Liver (tissue), 9 donors: ENCODE data around the gene PLA2G6. TPM values are rescaled to one million over a fixed set of nuclear protein-coding genes. Genes with fewer than 3 reads are reported as not detected.

ENCODE experiments used
- DNase-seq: peaks from one replicate; pipeline ENCODE4 v3.0.0-alpha.2; 2017; ENCODE audit warnings: low spot score
- H3K27ac ChIP-seq, 2 donors: one replicate each; pipeline ENCODE4 v1.7.0; 2013; ENCODE audit warnings: inconsistent platforms in 2 of 2, low read length in 2 of 2, control low read depth in 1 of 2, low read depth in 1 of 2, mild to moderate bottlenecking in 1 of 2
- H3K27me3 ChIP-seq, 4 donors: one replicate each; pipeline versions ENCODE4 v1.6.1 to v1.7.0; 2013; ENCODE audit warnings: low read length in 3 of 4, inconsistent platforms in 1 of 4, mild to moderate bottlenecking in 1 of 4, moderate library complexity in 1 of 4; ENCODE audit not compliant: control insufficient read depth in 4 of 4, insufficient read depth in 4 of 4
- H3K36me3 ChIP-seq, 4 donors: one replicate each; pipeline versions ENCODE4 v1.6.1 to v1.7.0; 2013; ENCODE audit warnings: low read length in 3 of 4, mild to moderate bottlenecking in 3 of 4, low read depth in 1 of 4, moderate library complexity in 1 of 4; ENCODE audit not compliant: control insufficient read depth in 4 of 4, insufficient read depth in 3 of 4
- H3K4me1 ChIP-seq, 4 donors: one replicate each; pipeline versions ENCODE4 v1.6.1 to v1.7.0; 2013; ENCODE audit warnings: low read length in 3 of 4, mild to moderate bottlenecking in 3 of 4, moderate library complexity in 1 of 4; ENCODE audit not compliant: control insufficient read depth in 4 of 4, insufficient read depth in 4 of 4
- H3K4me3 ChIP-seq, 3 donors: one replicate each; pipeline versions ENCODE4 v1.6.1 to v1.7.0; 2013; ENCODE audit warnings: low read length in 3 of 3, control low read depth in 1 of 3, low read depth in 1 of 3, mild to moderate bottlenecking in 1 of 3
- H3K9ac ChIP-seq, 2 donors: one replicate each; pipeline ENCODE4 v1.7.0; 2013; ENCODE audit warnings: low read length in 2 of 2, mild to moderate bottlenecking in 2 of 2, moderate library complexity in 2 of 2, control low read depth in 1 of 2, low read depth in 1 of 2
- H3K9me3 ChIP-seq, 4 donors: one replicate each; pipeline versions ENCODE4 v1.6.1 to v1.7.0; 2013; ENCODE audit warnings: low read length in 3 of 4; ENCODE audit not compliant: control insufficient read depth in 4 of 4
- EGR1 ChIP-seq, 2 donors: IDR thresholded peaks; 2 replicates each; pipeline ENCODE4 v1.6.1; 2016 to 2018; ENCODE audit warnings: antibody characterized with exemption in 2 of 2, low read depth in 2 of 2
- FOXA1 ChIP-seq: IDR thresholded peaks from 2 replicates; pipeline ENCODE4 v1.6.1; 2016; ENCODE audit warnings: antibody characterized with exemption
- FOXA2 ChIP-seq: IDR thresholded peaks from 2 replicates; pipeline ENCODE4 v1.6.1; 2016; ENCODE audit warnings: antibody characterized with exemption
- GABPA ChIP-seq, 2 donors: IDR thresholded peaks in 1 of 2; conservative IDR thresholded peaks in 1 of 2; 2 replicates each; pipeline ENCODE4 v1.6.1; 2016; ENCODE audit warnings: antibody characterized with exemption in 2 of 2, mild to moderate bottlenecking in 1 of 2, moderate library complexity in 1 of 2
- HNF4A ChIP-seq, 2 donors: conservative IDR thresholded peaks; 2 replicates each; pipeline ENCODE4 v1.6.1; 2016; ENCODE audit warnings: antibody characterized with exemption in 2 of 2, mild to moderate bottlenecking in 2 of 2
- HNF4G ChIP-seq: IDR thresholded peaks from 2 replicates; pipeline ENCODE4 v1.6.1; 2016; ENCODE audit warnings: antibody characterized with exemption
- JUND ChIP-seq, 2 donors: IDR thresholded peaks; 2 replicates each; pipeline ENCODE4 v1.6.1; 2016; ENCODE audit warnings: antibody characterized with exemption in 2 of 2
- MAX ChIP-seq: IDR thresholded peaks from 2 replicates; pipeline ENCODE4 v1.6.1; 2016; ENCODE audit warnings: antibody characterized with exemption
- NR2F2 ChIP-seq: IDR thresholded peaks from 2 replicates; pipeline ENCODE4 v1.6.1; 2016; ENCODE audit warnings: antibody characterized with exemption
- RAD21 ChIP-seq, 2 donors: IDR thresholded peaks; 2 replicates each; pipeline ENCODE4 v1.6.1; 2016; ENCODE audit warnings: antibody characterized with exemption in 2 of 2, mild to moderate bottlenecking in 2 of 2
- REST ChIP-seq: IDR thresholded peaks from 2 replicates; pipeline ENCODE4 v1.6.1; 2016; ENCODE audit warnings: antibody characterized with exemption, mild to moderate bottlenecking
- RXRA ChIP-seq, 2 donors: IDR thresholded peaks; 2 replicates each; pipeline ENCODE4 v1.6.1; 2017 to 2018; ENCODE audit warnings: antibody characterized with exemption in 2 of 2, mild to moderate bottlenecking in 1 of 2
- SP1 ChIP-seq: IDR thresholded peaks from 2 replicates; pipeline ENCODE4 v1.6.1; 2018; ENCODE audit warnings: antibody characterized with exemption, mild to moderate bottlenecking
- TAF1 ChIP-seq: conservative IDR thresholded peaks from 2 replicates; pipeline ENCODE4 v1.6.1; 2016; ENCODE audit warnings: antibody characterized with exemption, mild to moderate bottlenecking
- YY1 ChIP-seq: IDR thresholded peaks from 2 replicates; pipeline ENCODE4 v1.6.1; 2016; ENCODE audit warnings: antibody characterized with exemption, mild to moderate bottlenecking
- ZBTB33 ChIP-seq: IDR thresholded peaks from 2 replicates; pipeline ENCODE4 v1.6.1; 2016; ENCODE audit warnings: antibody characterized with exemption
- WGBS: extraction: QIAGEN DNeasy Blood & Tissue Kit; methylation state at CpG from one replicate; pipeline ENCODE4 v1.1.7; 2013; 5-methylcytosine and 5-hydroxymethylcytosine counted together
- polyA plus RNA-seq, 2 donors: library from polyadenylated mRNA; stranded (reverse) in 1 of 2; unstranded in 1 of 2; fragments of 200-250 nt in 1 of 2; fragments of >200 nt in 1 of 2; fragmentation: Nextera tagmentation in 1 of 2; extraction: Ambion mirVana in 1 of 2; gene quantifications; one replicate each; pipeline versions ENCODE4 v1.2.1 to v1.2.3, GENCODE V29; 2013 to 2015
- total RNA-seq, 2 donors: library from RNA; depleted of rRNA; stranded (reverse); fragments of >200 nt; gene quantifications; one replicate each; pipeline ENCODE4 v1.2.3, GENCODE V29; 2014
- TF ChIP-seq, protein P1 (sequence below): fragments of 150-350 bp; IDR thresholded peaks from 2 replicates; pipeline ENCODE4 v1.5.1; 2017; ENCODE audit warnings: improper control_type of control experiment, low read depth, low read length; ENCODE audit not compliant: missing input control
- TF ChIP-seq, protein P2 (sequence below): IDR thresholded peaks from 2 replicates; pipeline ENCODE4 v1.6.1; 2016; ENCODE audit warnings: antibody characterized with exemption
- donor health status: healthy.
- donor health status: healthy.
- donor health status: healthy.
- donor health status: healthy.
- donor health status: healthy.

The PLA2G6 gene
- total and polyA plus RNA-seq, 4 donors, result 5.7 to 9.0 (median 7.2) TPM

DNA sequence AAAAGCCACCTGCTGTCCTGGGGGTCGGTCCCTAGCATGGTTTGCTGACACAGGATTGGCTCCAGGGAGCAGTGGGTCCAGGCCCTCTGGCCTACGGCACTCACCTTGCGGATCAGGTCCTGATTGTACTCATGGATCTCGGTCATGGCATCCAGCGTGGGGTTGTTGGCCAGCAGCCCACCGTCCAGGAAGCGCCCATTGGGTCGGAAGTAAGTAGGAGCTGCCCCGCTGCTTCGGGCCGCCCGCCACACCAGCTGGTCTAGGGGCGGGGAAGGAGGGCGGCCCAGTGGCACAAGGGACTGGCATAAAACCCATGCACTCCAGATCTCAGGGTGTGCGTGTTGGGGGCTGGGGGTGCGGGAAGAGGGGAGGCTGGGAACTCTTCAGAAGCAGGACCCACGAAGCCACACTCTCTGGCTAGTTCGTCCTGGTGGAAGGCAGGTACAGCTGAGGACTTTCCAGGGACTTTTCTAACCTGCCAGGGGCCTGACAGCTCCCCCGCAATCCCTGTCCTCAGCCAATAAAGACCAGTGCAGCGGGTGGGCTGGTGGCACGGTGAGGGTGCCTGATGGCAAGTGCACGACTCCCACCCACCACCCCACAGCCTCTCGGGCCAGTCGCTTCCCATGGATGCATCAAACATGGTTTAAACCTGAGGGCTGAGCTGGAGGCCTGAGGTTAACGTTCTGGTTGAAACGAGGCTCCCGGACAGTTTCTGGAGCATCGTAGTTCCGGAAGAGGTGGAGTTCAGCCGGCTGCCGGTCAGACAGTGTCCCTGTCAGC lies 66.0 kb downstream of the PLA2G6 start:
- no peak overlapping the region for H3K27ac ChIP-seq
- no peak for DNase-seq
- H3K4me1 ChIP-seq, result peaks cover 0 to 10% (median 3%) of the 10 kb centered on the region in 4 donors
- H3K9me3 ChIP-seq, result no peaks in the 10 kb centered on the region
- peaks cover 0 to 2% (median 0%) of the 10 kb centered on the region in 4 donors for H3K36me3 ChIP-seq
- no peaks in the 10 kb centered on the region for H3K27me3 ChIP-seq
- TF ChIP-seq RAD21 (IDR thresholded peaks at IDR 0.05) (no peak), HNF4G (no peak), REST (no peak), HNF4A (conservative IDR thresholded peaks at IDR 0.05) (no peak), JUND (IDR thresholded peaks at IDR 0.05) (no peak), NR2F2 (no peak), YY1 (no peak), MAX (no peak), RXRA (IDR thresholded peaks at IDR 0.05) (no peak), FOXA1 (no peak), FOXA2 (no peak), GABPA (IDR thresholded peaks at IDR 0.05 in 1 of 2, conservative IDR thresholded peaks at IDR 0.05 in 1 of 2) (no peak), EGR1 (IDR thresholded peaks at IDR 0.05; ENCODE audit: low read depth in 2 of 2) (no peak), SP1 (no peak), TAF1 (no peak), ZBTB33 (no peak)
- TF ChIP-seq, protein P1, sequence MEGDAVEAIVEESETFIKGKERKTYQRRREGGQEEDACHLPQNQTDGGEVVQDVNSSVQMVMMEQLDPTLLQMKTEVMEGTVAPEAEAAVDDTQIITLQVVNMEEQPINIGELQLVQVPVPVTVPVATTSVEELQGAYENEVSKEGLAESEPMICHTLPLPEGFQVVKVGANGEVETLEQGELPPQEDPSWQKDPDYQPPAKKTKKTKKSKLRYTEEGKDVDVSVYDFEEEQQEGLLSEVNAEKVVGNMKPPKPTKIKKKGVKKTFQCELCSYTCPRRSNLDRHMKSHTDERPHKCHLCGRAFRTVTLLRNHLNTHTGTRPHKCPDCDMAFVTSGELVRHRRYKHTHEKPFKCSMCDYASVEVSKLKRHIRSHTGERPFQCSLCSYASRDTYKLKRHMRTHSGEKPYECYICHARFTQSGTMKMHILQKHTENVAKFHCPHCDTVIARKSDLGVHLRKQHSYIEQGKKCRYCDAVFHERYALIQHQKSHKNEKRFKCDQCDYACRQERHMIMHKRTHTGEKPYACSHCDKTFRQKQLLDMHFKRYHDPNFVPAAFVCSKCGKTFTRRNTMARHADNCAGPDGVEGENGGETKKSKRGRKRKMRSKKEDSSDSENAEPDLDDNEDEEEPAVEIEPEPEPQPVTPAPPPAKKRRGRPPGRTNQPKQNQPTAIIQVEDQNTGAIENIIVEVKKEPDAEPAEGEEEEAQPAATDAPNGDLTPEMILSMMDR, result no peak
- TF ChIP-seq, protein P2, sequence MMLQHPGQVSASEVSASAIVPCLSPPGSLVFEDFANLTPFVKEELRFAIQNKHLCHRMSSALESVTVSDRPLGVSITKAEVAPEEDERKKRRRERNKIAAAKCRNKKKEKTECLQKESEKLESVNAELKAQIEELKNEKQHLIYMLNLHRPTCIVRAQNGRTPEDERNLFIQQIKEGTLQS, result no peak
- H3K9ac ChIP-seq, result no peak overlapping the region
- H3K4me3 ChIP-seq, result no peak overlapping the region
- WGBS, result 96% methylated on average over 31 of the region's 31 CpGs
